ENCODE data around the gene CBLB. TPM values are rescaled to one million over a fixed set of nuclear protein-coding genes. Genes with fewer than 3 reads are reported as not detected.

CBLB gene
- total RNA-seq, 1 donor, result 133 TPM

DNA sequence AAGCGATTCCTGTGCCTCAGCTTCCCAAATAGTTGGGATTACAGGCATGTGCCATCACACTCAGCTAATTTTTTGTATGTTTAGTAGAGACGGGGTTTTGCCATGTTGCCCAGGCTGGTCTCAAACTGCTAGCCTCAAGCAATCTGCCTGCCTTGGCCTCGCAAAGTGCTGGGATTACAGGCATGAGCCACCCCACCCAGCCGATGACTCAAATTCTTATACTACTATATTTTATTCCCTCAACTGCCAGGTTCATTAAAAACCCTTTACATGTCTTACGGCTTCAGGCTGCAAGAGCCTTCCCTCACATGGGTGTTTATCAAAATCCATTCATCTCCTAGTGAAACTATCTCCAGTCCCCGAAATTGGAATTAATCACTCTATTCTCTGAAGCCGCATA is 63.4 kb downstream of the CBLB start:
- Histone ChIP-seq H3K27me3 (ENCODE audit: insufficient read depth, low read length) (no peaks in the 10 kb centered on the region), H3K9me3 (ENCODE audit: low read depth, low read length) (no peaks in the 10 kb centered on the region), H3K4me1 (ENCODE audit: insufficient read depth, low read length) (peaks cover 12% of the 10 kb centered on the region), H3K4me3 (ENCODE audit: low read length) (no peak overlapping the region)

- peaks cover 26% of the 10 kb centered on the region for H3K4me1 ChIP-seq (ENCODE audit: insufficient read depth, low read length)
- no peaks in the 10 kb centered on the region for H3K9me3 ChIP-seq (ENCODE audit: low read depth, low read length)
- H3K4me3 ChIP-seq (ENCODE audit: low read length), result no peak overlapping the region
- H3K27me3 ChIP-seq (ENCODE audit: insufficient read depth, low read length), result no peaks in the 10 kb centered on the region
These were observed 66.6 kb downstream of the CBLB start for GRCh38 chr3:105802118-105802706.

DNA sequence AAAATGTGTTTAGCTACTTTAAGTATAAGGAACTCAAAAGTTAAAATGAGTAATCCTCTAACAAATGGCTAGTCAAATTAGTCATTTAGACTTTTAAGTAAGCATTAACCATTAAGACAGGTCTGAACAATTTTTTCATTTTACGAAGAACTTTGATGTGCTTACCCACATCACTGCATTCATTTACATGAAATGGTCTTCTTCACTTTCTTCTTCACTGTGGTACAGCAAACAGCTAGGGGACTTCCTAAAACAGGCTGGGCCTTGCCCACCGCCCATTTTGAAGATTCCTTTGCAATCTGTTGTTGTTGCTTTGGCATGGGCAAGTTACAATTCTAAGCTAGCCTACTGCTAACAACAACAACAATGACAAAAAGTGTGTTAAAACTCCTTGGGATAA is 67.4 kb downstream of the CBLB start:
- H3K9me3 ChIP-seq (ENCODE audit: low read depth, low read length), result no peaks in the 10 kb centered on the region
- H3K4me3 ChIP-seq (ENCODE audit: low read length), result no peak overlapping the region
- H3K27me3 ChIP-seq (ENCODE audit: insufficient read depth, low read length), result no peaks in the 10 kb centered on the region
- peaks cover 23% of the 10 kb centered on the region for H3K4me1 ChIP-seq (ENCODE audit: insufficient read depth, low read length)

DNA sequence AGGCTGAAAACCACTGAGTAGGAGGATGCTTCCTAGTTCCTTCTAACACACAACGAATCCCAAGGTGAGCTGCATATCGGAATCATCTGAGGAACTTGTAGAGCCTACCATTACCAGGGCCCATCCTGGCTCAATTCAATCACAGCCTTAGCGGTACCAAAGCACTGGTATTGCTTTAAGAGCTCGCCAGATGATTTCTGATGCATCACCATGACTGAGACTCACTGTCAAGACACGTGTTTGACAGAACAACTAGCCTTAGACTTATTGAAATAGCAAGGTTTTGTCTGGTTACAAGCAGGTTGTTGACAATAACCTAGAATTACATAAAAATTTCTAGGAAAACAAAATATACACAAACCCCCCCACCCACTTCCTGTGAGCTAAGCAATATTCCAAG is 68.5 kb downstream of the CBLB start:
- Histone ChIP-seq H3K4me1 (ENCODE audit: insufficient read depth, low read length) (peaks cover 23% of the 10 kb centered on the region), H3K9me3 (ENCODE audit: low read depth, low read length) (no peaks in the 10 kb centered on the region), H3K27me3 (ENCODE audit: insufficient read depth, low read length) (no peaks in the 10 kb centered on the region), H3K4me3 (ENCODE audit: low read length) (no peak overlapping the region)

GRCh38 chr3:105799286-105799685 is 69.5 kb downstream of the CBLB start:
- Histone ChIP-seq H3K27me3 (ENCODE audit: insufficient read depth, low read length) (no peaks in the 10 kb centered on the region), H3K4me1 (ENCODE audit: insufficient read depth, low read length) (peaks cover 23% of the 10 kb centered on the region), H3K9me3 (ENCODE audit: low read depth, low read length) (no peaks in the 10 kb centered on the region), H3K4me3 (ENCODE audit: low read length) (no peak overlapping the region)

DNA sequence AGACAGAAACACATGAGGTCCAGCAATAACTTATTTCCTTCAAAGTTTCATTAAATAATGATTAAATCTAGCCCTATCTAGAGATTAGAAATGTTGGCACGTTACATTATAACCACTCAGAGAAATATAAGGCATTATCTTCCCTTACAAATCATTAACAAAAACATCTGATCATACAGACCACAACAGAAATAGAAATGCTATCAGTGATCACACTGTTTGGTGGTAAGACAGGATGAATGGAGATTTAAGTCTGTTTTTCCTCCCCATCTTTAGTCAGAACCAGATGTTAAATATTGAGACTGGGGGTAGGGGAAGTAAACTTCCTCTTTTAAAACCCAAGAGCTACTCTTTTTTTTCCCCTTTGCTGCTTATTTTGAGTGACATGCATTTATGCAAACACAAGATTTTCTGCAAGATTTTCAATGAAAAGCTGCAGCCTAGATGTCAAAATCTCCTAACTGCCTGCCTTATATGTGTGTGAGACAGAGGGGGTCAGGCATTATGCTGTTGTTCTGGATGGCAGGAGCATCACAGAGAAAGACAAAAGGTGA is 70.4 kb downstream of the CBLB start:
- peaks cover 23% of the 10 kb centered on the region for H3K4me1 ChIP-seq (ENCODE audit: insufficient read depth, low read length)
- no peaks in the 10 kb centered on the region for H3K27me3 ChIP-seq (ENCODE audit: insufficient read depth, low read length)
- no peak overlapping the region for H3K4me3 ChIP-seq (ENCODE audit: low read length)
- no peaks in the 10 kb centered on the region for H3K9me3 ChIP-seq (ENCODE audit: low read depth, low read length)

DNA sequence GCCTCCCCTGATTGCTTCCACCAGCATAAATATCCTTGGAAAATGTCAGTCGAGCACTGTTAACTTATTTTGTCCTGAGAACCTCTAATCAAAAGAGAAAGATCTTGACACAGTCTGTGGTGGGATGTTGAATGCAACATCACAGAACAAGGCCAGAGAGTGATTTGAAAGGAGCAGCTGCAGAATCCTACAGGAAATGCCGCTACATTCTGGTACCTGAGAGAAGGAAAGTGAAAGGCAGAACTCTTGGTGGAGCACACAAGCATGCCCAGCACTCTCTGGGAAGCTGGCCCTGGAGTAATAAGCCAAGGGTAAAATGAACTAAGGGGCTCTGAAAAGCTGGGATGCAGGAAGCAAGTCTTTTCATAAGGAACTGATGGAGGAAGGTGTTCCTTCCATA is 75.8 kb downstream of the CBLB start:
- Histone ChIP-seq H3K4me1 (ENCODE audit: insufficient read depth, low read length) (peaks cover 18% of the 10 kb centered on the region), H3K9me3 (ENCODE audit: low read depth, low read length) (no peaks in the 10 kb centered on the region), H3K4me3 (ENCODE audit: low read length) (no peak overlapping the region), H3K27me3 (ENCODE audit: insufficient read depth, low read length) (no peaks in the 10 kb centered on the region)

DNA sequence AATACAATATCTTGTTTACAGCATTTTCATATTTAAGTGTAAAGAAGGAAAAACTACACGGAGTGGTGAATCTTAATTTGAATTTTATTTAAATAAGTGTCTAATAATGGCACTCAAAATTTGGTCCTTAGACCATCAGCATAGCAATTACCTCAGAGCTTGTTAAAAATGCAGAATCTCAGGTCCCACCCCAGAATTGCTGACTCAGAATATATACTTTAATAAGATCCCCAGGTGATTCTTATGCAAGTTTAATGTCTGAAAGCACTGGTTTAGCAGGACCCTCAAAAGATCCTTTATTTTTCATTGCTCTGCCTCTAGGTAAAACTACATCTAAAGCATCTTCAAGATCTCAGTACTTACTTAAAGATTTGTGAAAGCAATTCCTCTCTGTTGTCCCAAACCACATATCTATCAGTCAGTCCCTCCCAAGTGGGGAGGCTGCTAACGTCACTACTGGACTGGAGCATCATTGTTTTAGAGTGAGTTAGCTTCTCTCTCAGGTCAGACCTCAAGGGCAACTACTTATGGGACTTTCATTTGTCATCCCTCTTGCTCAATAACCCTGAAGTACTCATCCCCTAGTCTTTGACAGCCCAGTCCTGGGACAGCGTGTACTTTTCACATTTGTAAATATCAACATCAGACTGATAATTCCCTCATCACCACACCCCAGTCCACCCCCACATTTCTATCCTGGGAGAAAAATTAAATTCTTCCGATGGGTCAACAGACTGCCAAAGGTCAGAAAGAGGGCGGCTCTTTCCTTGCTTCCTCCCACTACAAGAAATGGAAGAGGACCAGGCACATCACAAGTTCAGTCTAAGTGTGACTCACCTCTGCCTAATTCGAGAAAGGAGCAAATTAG is 76.7 kb downstream of the CBLB start:
- Histone ChIP-seq H3K4me3 (ENCODE audit: low read length) (no peak overlapping the region), H3K4me1 (ENCODE audit: insufficient read depth, low read length) (peaks cover 15% of the 10 kb centered on the region), H3K9me3 (ENCODE audit: low read depth, low read length) (no peaks in the 10 kb centered on the region), H3K27me3 (ENCODE audit: insufficient read depth, low read length) (no peaks in the 10 kb centered on the region)

DNA sequence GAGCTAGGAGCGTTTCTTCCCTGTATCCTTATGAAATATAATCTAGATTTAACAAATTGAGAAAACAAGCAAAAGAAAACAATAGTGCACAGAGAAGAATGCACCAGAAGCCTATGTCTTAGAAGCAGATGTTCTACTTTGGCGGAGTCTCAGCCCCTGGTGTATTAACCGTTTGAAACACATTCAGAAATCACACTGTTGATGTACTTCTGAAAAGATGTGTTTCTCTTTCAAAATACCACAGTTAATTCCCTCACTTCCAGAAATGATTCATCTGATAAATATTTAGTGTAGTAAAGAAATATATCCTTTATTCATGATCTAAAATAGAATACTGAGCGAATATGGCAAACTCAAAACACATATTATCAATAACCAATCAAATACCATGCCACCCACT is 77.7 kb downstream of the CBLB start:
- Histone ChIP-seq H3K4me3 (ENCODE audit: low read length) (no peak overlapping the region), H3K4me1 (ENCODE audit: insufficient read depth, low read length) (peaks cover 15% of the 10 kb centered on the region), H3K27me3 (ENCODE audit: insufficient read depth, low read length) (no peaks in the 10 kb centered on the region), H3K9me3 (ENCODE audit: low read depth, low read length) (no peaks in the 10 kb centered on the region)

DNA sequence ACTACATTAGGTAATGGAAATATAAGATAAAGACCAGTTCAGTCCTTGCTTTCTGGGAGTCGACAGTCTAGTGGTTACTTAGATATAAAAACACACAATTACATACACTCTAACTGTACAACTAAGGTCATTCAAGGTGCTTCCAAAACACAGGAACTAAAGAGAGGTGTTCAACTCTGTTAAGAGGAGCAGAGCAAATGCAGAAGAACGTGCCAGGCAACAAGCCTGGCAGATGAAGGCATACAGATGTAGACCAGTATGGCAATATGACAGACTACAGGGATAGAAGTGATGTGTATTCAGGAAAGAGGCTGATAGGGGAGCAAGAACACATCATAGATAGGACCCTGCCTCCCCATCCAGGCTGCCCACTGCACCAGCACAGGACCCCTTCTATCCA is 78.3 kb downstream of the CBLB start:
- no peak overlapping the region for H3K4me3 ChIP-seq (ENCODE audit: low read length)
- H3K4me1 ChIP-seq (ENCODE audit: insufficient read depth, low read length), result peaks cover 15% of the 10 kb centered on the region
- H3K27me3 ChIP-seq (ENCODE audit: insufficient read depth, low read length), result no peaks in the 10 kb centered on the region
- H3K9me3 ChIP-seq (ENCODE audit: low read depth, low read length), result no peaks in the 10 kb centered on the region

- Histone ChIP-seq H3K4me1 (ENCODE audit: insufficient read depth, low read length) (peaks cover 15% of the 10 kb centered on the region), H3K9me3 (ENCODE audit: low read depth, low read length) (no peaks in the 10 kb centered on the region), H3K4me3 (ENCODE audit: low read length) (no peak overlapping the region), H3K27me3 (ENCODE audit: insufficient read depth, low read length) (no peaks in the 10 kb centered on the region)
These were observed 80.2 kb downstream of the CBLB start for GRCh38 chr3:105788593-105788992.

DNA sequence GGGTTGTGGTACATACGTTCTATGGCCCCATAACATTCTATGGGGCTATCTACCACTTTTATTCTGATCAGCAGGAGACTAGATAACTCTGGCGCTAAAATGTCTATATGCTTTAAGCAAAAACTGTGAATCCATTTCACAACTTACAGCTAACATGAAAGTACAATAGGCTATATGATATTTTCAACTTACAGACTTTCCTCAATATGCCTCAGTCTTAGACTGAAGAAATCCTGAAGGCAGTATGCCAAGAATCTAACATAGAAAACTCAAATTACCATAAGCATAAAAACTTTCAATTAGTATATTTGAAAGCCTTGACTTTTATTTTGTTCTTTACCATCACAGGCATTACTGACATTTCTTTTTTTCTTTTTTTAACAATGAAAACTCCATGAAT is 81.4 kb downstream of the CBLB start:
- Histone ChIP-seq H3K27me3 (ENCODE audit: insufficient read depth, low read length) (no peaks in the 10 kb centered on the region), H3K4me1 (ENCODE audit: insufficient read depth, low read length) (peaks cover 9% of the 10 kb centered on the region)

DNA sequence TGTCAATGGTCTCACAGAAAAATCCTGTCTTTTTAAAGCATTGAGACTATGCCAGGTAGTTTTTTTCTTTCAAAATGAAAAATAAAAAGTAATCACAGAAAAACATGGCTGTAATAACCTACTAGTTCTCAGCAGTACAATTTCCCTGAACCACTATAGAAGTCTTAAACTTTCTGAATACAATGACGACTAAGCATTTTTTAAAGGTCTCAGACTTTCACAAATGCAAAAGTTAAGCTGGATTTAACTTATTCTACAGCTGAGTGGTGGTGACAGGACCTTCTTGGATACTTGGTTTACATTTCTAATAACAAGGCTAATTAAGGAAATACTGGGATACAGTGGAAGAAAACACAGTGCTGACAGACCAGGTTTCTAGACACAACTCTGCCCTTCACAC is 81.8 kb downstream of the CBLB start:
- Histone ChIP-seq H3K4me3 (ENCODE audit: low read length) (no peak overlapping the region), H3K4me1 (ENCODE audit: insufficient read depth, low read length) (peaks cover 5% of the 10 kb centered on the region), H3K27me3 (ENCODE audit: insufficient read depth, low read length) (no peaks in the 10 kb centered on the region), H3K9me3 (ENCODE audit: low read depth, low read length) (no peaks in the 10 kb centered on the region)

More for the DNA sequence above, 81.4 kb downstream of the CBLB start:
- no peak overlapping the region for H3K4me3 ChIP-seq (ENCODE audit: low read length)
- no peaks in the 10 kb centered on the region for H3K9me3 ChIP-seq (ENCODE audit: low read depth, low read length)

GRCh38 chr3:105786241-105786640 is 82.6 kb downstream of the CBLB start:
- H3K9me3 ChIP-seq (ENCODE audit: low read depth, low read length), result no peaks in the 10 kb centered on the region
- H3K4me1 ChIP-seq (ENCODE audit: insufficient read depth, low read length), result peaks cover 4% of the 10 kb centered on the region
- no peaks in the 10 kb centered on the region for H3K27me3 ChIP-seq (ENCODE audit: insufficient read depth, low read length)
- no peak overlapping the region for H3K4me3 ChIP-seq (ENCODE audit: low read length)

DNA sequence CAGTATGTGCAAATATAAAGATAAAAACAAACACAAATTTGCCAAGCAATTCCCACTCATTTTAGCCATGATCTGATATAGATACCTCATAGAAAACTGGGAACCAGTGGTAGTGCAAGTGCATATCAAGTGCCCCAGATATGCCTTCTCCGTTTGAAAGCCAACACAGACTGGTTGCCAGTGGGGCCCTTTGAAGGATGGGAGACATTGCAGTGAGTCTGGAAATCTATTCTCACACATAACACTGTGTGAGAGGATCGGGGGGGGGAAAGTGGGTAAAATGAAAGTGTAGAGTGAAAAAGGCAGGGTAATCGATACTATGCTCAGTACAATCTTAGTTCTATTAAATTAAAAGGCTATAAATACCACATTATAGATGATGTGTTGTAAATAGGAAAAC is 83.0 kb downstream of the CBLB start:
- no peak overlapping the region for H3K4me3 ChIP-seq (ENCODE audit: low read length)
- no peaks in the 10 kb centered on the region for H3K9me3 ChIP-seq (ENCODE audit: low read depth, low read length)
- H3K4me1 ChIP-seq (ENCODE audit: insufficient read depth, low read length), result peaks cover 4% of the 10 kb centered on the region
- no peaks in the 10 kb centered on the region for H3K27me3 ChIP-seq (ENCODE audit: insufficient read depth, low read length)

Data from mononuclear cell (primary cell).